ENCODE data around the gene KATNBL1.

Gene KATNBL1

DNA sequence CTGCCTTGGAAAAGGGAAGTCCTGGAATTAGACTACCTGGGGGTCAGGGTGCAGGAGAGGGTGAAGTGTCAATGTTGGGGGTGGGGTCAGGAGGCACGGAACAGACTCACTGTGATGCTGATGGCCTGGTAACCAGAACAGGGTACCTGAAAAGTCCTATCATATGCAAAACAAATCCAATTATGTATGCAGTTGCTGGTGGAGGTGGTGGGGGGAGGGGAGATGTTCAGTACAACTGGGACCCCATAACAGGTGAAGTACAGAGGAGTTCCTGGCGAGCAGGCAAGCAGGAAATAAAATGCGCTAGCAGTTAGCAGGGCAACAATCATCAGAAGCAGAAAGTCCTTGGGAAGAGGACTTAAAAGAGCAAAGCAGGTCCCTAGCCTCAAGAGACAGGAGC lies 4.2 kb upstream of the KATNBL1 start:
- ATAC-seq, result no peak
- no peak for TF ChIP-seq CREB5 (CRISPR knock-in tag; IDR thresholded peaks at IDR 0.05; ENCODE audit: low read depth)

DNA sequence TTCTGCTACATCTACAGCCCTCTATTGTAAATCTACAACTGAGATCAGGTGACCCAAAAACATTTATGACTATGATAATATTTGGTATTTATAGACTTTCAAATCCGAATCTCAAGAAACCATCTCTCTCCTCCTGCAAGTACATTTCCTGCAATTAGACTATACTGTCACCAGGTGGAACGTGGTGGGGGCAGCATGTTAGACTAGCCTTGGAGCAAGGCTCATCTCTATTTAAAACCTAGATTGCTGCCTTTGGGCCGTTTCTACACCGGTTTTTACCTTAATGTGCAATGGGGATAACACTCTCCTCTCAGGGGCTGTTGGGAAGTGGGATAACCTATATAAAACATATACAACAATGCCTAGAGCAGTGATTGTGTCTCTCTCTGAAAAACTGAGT lies 3.8 kb upstream of the KATNBL1 start:
- ATAC-seq, result no peak
- no peak for TF ChIP-seq ZFP3 (CRISPR knock-in tag; IDR thresholded peaks at IDR 0.05)
- no peak for TF ChIP-seq TSHZ2 (CRISPR knock-in tag; IDR thresholded peaks at IDR 0.05)
- TF ChIP-seq, protein P1, sequence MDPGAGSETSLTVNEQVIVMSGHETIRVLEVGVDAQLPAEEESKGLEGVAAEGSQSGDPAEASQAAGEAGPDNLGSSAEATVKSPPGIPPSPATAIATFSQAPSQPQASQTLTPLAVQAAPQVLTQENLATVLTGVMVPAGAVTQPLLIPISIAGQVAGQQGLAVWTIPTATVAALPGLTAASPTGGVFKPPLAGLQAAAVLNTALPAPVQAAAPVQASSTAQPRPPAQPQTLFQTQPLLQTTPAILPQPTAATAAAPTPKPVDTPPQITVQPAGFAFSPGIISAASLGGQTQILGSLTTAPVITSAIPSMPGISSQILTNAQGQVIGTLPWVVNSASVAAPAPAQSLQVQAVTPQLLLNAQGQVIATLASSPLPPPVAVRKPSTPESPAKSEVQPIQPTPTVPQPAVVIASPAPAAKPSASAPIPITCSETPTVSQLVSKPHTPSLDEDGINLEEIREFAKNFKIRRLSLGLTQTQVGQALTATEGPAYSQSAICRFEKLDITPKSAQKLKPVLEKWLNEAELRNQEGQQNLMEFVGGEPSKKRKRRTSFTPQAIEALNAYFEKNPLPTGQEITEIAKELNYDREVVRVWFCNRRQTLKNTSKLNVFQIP (CRISPR knock-in tag; IDR thresholded peaks at IDR 0.05; ENCODE audit: borderline replicate concordance, low read depth), result no peak
- no peak for TF ChIP-seq ISL1 (CRISPR knock-in tag; IDR thresholded peaks at IDR 0.05)
- TF ChIP-seq ARNTL (CRISPR knock-in tag; IDR thresholded peaks at IDR 0.05; ENCODE audit: borderline replicate concordance, low read depth), result no peak
- TF ChIP-seq OSR1 (CRISPR knock-in tag; IDR thresholded peaks at IDR 0.05), result no peak
- no peak for TF ChIP-seq ESRRG (CRISPR knock-in tag; IDR thresholded peaks at IDR 0.05)
- TF ChIP-seq, protein P2, sequence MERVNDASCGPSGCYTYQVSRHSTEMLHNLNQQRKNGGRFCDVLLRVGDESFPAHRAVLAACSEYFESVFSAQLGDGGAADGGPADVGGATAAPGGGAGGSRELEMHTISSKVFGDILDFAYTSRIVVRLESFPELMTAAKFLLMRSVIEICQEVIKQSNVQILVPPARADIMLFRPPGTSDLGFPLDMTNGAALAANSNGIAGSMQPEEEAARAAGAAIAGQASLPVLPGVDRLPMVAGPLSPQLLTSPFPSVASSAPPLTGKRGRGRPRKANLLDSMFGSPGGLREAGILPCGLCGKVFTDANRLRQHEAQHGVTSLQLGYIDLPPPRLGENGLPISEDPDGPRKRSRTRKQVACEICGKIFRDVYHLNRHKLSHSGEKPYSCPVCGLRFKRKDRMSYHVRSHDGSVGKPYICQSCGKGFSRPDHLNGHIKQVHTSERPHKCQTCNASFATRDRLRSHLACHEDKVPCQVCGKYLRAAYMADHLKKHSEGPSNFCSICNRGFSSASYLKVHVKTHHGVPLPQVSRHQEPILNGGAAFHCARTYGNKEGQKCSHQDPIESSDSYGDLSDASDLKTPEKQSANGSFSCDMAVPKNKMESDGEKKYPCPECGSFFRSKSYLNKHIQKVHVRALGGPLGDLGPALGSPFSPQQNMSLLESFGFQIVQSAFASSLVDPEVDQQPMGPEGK (CRISPR knock-in tag; IDR thresholded peaks at IDR 0.05; ENCODE audit: borderline replicate concordance), result no peak
- no peak for TF ChIP-seq ZNF70 (CRISPR knock-in tag; IDR thresholded peaks at IDR 0.05)
- no peak for TF ChIP-seq ZNF8 (CRISPR knock-in tag; IDR thresholded peaks at IDR 0.05)
- TF ChIP-seq SNAI2 (CRISPR knock-in tag; IDR thresholded peaks at IDR 0.05), result no peak
- TF ChIP-seq CREB5 (CRISPR knock-in tag; IDR thresholded peaks at IDR 0.05; ENCODE audit: low read depth), result no peak
- TF ChIP-seq PPARA (CRISPR knock-in tag; IDR thresholded peaks at IDR 0.05; ENCODE audit: borderline replicate concordance), result no peak
- TF ChIP-seq CSRNP3 (CRISPR knock-in tag; IDR thresholded peaks at IDR 0.05), result no peak
- TF ChIP-seq ZNF565 (CRISPR knock-in tag; conservative IDR thresholded peaks at IDR 0.05; ENCODE audit: low read depth), result no peak

DNA sequence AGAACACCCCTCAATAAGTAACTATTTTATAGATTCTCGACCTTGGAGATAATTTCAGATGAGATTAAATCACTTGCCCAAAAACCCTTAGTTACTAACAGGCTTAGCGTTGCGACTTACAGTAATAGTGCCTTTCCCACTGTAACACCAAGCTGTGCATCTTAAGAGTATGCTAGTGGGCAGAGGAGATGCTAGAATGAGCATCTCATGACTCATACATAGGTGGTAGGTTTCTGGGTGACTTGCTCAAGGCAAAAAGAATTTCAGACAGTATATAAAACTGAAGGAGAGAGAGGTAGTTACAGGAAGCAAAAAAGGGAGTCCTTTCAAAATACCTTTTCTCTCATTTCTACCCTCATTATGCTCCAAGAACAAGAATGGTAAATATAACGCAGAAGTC lies 3.9 kb downstream of the KATNBL1 start:
- ATAC-seq, result no peak

More for the DNA sequence above, 3.9 kb downstream of the KATNBL1 start:
- TF ChIP-seq ESRRG (CRISPR knock-in tag; IDR thresholded peaks at IDR 0.05) (no peak), CSDC2 (CRISPR knock-in tag; IDR thresholded peaks at IDR 0.05) (no peak)
- TF ChIP-seq, protein P2 (CRISPR knock-in tag; IDR thresholded peaks at IDR 0.05; ENCODE audit: borderline replicate concordance), result no peak
